Midbrain (tissue), 1 donor: ENCODE data around the gene CTAG1B.
"Not testable (repeated sequence)": the region's sequence is repeated elsewhere in the genome, so short reads cannot be mapped to it uniquely, and the experiment has no call there.

ENCODE experiments used
- DNase-seq: peaks from one replicate; lab custom pipeline; 2025; lab: John Stamatoyannopoulos, UW

The CTAG1B gene

GRCh38 chrX:154620767-154621414 lies 1.8 kb upstream of the CTAG1B start:
- DNase-seq = not testable (repeated sequence)

DNA sequence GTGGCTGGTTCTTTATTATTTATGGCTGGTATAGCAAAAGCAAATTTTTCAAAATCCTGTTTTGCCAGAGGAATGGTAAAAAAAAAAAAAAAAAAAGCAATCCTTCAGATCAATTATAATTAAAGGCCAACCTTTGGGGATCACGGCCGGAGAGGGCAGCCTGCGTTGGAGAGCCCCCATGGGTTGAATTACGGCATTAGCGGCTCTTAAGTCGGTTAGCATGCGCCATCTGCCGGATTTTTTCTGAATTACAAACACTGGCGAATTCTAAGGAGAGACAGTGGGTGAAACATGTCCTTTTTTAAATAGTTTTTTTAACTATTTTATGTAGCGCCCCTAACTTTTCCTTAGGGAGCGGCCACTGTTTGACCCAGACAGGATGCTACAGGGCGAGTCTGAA lies 5.5 kb downstream of the CTAG1B start:
- DNase-seq = not testable (repeated sequence)

- DNase-seq = not testable (repeated sequence)
Observed at GRCh38 chrX:154611146-154611545, 7.9 kb downstream of the CTAG1B start.

DNA sequence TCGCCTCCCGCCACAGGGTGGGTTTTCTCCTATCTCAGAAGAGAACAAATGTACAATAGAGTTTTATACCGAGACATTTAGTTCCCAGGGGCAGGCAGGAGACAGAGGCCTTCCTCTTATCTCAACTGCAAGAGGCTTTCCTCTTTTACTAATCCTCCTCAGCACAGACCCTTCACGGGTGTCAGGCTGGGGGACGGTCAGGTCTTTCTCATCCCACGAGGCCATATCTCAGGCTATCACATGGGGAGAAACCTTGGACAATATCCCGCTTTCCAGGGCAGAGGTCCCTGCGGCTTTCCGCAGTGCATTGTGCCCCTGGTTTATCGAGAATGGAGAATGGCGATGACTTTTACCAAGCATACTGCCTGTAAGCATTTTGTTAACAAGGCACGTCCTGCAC lies 10.3 kb downstream of the CTAG1B start:
- not testable (repeated sequence) for DNase-seq

GRCh38 chrX:154607976-154608375 lies 11.1 kb downstream of the CTAG1B start:
- DNase-seq = not testable (repeated sequence)

DNA sequence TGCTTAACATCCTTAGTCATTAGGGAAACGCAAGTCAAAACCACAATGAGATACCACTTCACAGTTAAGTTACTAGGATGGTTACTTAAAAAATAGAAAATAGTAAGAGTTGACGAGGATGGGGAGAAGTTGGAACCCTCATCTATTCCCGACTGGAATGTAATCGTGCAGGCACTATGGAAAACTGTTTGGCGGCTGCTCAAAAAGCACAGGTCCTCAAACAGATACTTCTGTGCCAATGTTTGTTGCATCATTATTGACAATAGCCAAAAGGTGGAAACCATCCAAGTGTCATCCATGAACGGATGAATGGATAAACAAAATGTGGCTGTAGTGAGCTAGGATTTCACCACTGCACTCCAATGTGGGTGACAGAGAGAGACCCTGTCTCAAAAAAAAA lies 11.7 kb downstream of the CTAG1B start:
- DNase-seq = no peak

DNA sequence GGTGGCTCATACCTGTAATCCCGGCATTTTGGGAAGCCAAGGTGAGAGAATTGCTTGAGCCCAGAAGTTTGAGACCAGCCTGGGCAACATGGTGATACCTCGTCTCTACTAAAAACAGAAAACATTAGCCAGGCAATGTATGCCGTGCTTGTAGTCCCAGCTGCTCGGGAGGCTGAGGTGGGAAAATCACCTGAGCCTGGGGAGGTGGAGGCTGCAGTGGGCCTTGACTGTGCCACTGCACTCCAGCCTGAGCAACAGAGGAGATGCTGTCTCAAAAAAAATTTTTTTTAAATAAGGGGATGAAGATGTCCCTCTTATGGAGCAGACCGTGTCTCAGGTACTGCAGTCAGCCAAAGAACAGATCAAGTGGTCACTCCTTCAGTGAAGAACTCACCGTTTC lies 13.5 kb downstream of the CTAG1B start:
- DNase-seq = no peak

GRCh38 chrX:154603438-154604430 lies 15.3 kb downstream of the CTAG1B start:
- DNase-seq = no peak

- no peak for DNase-seq
Observed at GRCh38 chrX:154602766-154603437, 16.2 kb downstream of the CTAG1B start.

- no peak for DNase-seq
Observed at GRCh38 chrX:154602226-154602625, 16.9 kb downstream of the CTAG1B start.

- DNase-seq = no peak
Observed at GRCh38 chrX:154600759-154601374, 18.2 kb downstream of the CTAG1B start.

DNA sequence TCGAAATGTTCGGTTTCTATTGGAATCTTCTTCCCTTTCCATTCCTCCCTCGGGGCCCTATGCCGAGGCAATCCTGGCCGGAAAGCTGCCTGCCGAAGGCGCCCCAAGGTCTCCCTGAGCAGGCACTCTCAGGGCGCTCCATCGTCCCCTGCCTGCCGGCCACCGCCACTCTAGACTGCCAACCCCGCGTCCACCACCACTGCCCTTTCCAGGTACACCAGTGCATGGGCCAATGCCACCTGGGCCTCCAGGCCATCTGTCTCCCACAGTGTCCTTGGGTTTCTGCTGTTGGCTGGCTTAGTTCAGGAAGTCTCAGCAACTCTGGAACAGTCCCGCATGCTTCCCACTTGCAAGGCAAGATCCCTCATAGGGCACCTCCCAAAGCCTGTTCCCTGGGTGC lies 19.6 kb downstream of the CTAG1B start:
- DNase-seq = no peak

- no peak for DNase-seq
Observed at GRCh38 chrX:154598656-154599055, 20.4 kb downstream of the CTAG1B start.

DNA sequence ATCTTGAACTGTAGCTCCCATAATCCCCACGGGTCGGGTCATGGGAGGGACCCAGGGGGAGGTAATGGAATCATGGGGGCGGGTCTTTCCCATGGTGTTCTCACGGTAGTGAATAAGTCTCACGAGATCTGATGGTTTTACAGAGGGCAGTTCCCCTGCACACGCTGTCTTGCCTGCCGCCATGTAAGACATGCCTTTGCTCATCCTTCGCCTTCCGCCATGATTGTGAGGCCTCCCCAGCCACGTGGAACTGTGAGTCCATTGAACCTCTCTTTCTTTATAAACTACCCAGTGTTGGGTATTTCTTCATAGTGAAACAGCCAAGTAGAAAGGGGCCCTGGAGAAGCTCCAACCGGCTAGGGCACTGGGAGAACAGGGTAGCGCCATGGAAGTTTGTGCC lies 21.9 kb downstream of the CTAG1B start:
- no peak for DNase-seq

GRCh38 chrX:154596290-154596929 lies 22.7 kb downstream of the CTAG1B start:
- DNase-seq = no peak

DNA sequence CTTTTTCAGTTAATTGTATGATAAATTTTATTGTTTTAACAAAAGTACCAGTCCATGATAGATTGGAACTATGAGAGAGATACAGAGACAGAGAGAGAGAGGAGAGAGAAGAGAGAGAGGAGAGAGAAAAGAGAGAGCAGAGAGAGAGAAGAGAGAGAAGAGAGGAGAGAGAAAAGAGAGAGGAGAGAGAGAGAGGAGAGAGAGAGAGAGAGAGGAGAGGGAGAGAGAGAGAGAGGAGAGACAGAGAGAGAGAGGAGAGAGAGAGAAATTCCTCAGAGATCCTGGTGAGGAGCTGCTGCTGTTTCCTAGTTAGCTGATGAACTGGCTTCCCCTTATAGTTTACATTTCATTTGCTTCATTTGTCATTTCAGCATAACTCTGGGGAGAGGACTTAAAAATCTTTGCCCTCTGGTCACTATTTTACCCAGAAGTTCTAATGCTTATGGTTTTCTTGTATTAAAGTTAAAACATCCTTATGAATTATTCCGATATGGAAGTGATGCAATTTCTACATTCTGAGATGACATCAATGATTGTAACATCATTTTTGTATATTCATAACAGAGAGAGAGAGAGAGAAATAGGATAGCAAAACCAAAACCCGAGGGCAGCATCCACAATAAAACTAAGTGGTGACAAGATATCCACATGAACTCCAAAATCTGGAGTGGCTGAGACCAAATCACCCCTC lies 23.4 kb downstream of the CTAG1B start:
- no peak for DNase-seq

DNA sequence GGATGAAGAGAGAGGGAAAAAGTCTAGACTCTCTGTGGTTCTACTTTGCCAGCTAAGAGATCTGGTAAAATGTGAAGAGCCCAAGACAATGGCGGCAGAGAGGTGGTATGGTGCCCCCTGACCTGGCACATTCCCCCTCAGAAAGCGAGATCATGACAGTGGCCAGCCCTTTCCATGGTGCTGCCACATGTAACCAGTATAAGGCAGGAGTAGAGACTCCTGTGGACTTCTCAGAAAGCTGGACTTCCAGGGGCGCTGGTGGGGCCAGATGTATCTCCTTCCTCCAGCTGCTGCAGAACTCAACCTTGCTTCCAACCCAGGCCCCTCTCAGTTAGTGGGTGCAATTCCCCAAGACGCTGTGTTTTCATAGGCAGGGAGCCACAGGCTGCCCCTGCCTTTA lies 24.6 kb downstream of the CTAG1B start:
- no peak for DNase-seq

- DNase-seq = no peak
Observed at GRCh38 chrX:154593201-154593600, 25.9 kb downstream of the CTAG1B start.

DNA sequence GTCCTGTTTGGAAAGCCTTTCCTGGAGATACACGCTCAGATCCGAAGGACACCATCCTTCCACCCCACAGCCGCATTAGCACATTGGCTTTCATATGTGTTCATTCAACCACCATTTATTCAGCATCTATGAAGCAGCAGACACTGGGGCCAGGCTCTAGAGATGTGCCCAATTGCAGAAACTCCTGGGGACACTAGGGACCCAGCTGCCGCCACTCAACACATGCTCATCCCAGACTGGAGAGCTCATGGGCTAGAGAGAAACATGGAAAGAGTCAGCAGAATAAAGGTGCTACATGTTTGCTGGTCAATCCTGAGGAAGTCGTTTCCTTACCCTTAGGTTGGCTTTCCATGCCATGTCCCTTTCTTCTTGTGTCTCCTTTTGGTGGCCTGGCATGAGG lies 26.6 kb downstream of the CTAG1B start:
- no peak for DNase-seq

DNA sequence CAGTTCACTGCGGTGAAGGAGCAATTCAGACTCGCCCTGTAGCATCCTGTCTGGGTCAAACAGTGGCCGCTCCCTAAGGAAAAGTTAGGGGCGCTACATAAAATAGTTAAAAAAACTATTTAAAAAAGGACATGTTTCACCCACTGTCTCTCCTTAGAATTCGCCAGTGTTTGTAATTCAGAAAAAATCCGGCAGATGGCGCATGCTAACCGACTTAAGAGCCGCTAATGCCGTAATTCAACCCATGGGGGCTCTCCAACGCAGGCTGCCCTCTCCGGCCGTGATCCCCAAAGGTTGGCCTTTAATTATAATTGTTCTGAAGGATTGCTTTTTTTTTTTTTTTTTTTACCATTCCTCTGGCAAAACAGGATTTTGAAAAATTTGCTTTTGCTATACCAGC lies 28.7 kb downstream of the CTAG1B start:
- not testable (repeated sequence) for DNase-seq

DNA sequence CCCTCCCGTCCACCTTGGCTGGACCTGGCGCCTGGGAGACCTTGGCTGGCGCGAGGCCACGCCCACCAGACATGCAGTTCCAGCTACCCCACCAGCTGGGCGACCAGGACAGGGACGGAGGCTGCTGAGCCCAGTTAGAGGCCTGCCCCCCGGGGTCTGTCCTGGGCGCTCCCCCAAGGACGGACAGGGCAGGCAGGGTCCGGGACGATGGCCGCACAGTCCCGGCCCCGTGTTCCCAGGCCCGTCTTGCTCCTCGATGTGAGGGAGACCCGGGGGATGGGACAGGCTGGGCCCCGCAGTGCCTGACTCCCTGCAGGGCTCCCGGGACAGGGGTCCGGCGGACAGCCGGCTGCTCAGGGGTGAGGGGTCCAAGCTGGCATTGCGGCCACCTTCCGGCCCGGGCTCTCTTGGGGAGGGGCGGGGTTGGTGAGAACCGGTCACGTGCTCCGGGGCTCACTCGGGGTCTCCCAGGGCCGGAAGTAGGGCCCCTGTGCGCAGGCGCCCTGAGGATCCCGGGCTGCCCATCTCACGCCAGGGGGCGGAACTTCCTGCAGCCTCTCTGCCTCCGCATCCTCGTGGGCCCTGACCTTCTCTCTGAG lies 34.4 kb downstream of the CTAG1B start, which contains the start of gene CTAG1A:
CTAG1A (plus strand) TSS at position 549 of the 599 bp plus-strand sequence. CDS start 74 bp downstream, outside the sequence.
- not testable (repeated sequence) for DNase-seq
